GM23248 (cell line): ENCODE measurements around the gene SMARCA4. TPM values are rescaled to one million over a fixed set of nuclear protein-coding genes. Genes with fewer than 3 reads are reported as not detected.

ENCODE experiments used
- DNase-seq: peaks from one replicate; pipeline ENCODE4 v3.0.0-alpha.2; 2015
- H2AFZ ChIP-seq: fragments of 200-600 bp; sonication (generic); 2 replicates; pipeline ENCODE4 v1.6.1; 2016; ENCODE audit warnings: antibody characterized with exemption
- H3F3A ChIP-seq: fragments of 200-600 bp; sonication (generic); 2 replicates; pipeline ENCODE4 v1.6.1; 2016; ENCODE audit warnings: mild to moderate bottlenecking, antibody characterized with exemption, mixed run types; ENCODE audit not compliant: insufficient read depth
- H3K27ac ChIP-seq: fragments of 200-600 bp; sonication (generic); 2 replicates; pipeline ENCODE4 v1.5.1; 2016; ENCODE audit warnings: mild to moderate bottlenecking
- H3K27me3 ChIP-seq: fragments of 200-600 bp; sonication (generic); replicated peaks from 2 replicates; pipeline ENCODE4 v1.6.1; 2016; ENCODE audit warnings: mild to moderate bottlenecking; ENCODE audit not compliant: insufficient read depth
- H3K36me3 ChIP-seq: fragments of 200-600 bp; sonication (generic); 2 replicates; pipeline ENCODE4 v1.6.1; 2016; ENCODE audit warnings: low read depth, mild to moderate bottlenecking
- H3K4me1 ChIP-seq: fragments of 200-600 bp; sonication (generic); 2 replicates; pipeline ENCODE4 v1.6.1; 2016; ENCODE audit warnings: mild to moderate bottlenecking; ENCODE audit not compliant: insufficient read depth
- H3K4me2 ChIP-seq: fragments of 200-600 bp; sonication (generic); one replicate; pipeline ENCODE4 v1.6.1; 2016; ENCODE audit warnings: mild to moderate bottlenecking; ENCODE audit not compliant: unreplicated experiment
- H3K4me3 ChIP-seq: fragments of 200-600 bp; sonication (generic); 2 replicates; pipeline ENCODE4 v1.5.1; 2016; ENCODE audit warnings: mild to moderate bottlenecking
- H3K79me2 ChIP-seq: fragments of 200-600 bp; sonication (generic); 2 replicates; pipeline ENCODE4 v1.6.1; 2016; ENCODE audit warnings: mild to moderate bottlenecking; ENCODE audit not compliant: insufficient read depth
- H3K9ac ChIP-seq: fragments of 200-600 bp; sonication (generic); 2 replicates; pipeline ENCODE4 v1.6.1; 2016; ENCODE audit warnings: mild to moderate bottlenecking
- H3K9me2 ChIP-seq: fragments of 200-600 bp; sonication (generic); 2 replicates; pipeline ENCODE4 v1.6.1; 2016; ENCODE audit warnings: mixed run types, mild to moderate bottlenecking, moderate library complexity; ENCODE audit not compliant: insufficient read depth
- H3K9me3 ChIP-seq: fragments of 200-600 bp; sonication (generic); one replicate; pipeline ENCODE4 v1.6.1; 2017; ENCODE audit warnings: low read depth
- H4K20me1 ChIP-seq: fragments of 200-600 bp; sonication (generic); 2 replicates; pipeline ENCODE4 v1.6.0; 2016; ENCODE audit not compliant: insufficient read depth
- EZH2 ChIP-seq: fragments of 200-600 bp; sonication (generic); IDR thresholded peaks from 2 replicates; pipeline ENCODE4 v1.6.1; 2018; ENCODE audit warnings: antibody characterized with exemption, mild to moderate bottlenecking; ENCODE audit not compliant: insufficient read depth, poor library complexity, severe bottlenecking
- EZH2phosphoT487 ChIP-seq: fragments of 200-600 bp; sonication (generic); IDR thresholded peaks from 2 replicates; pipeline ENCODE4 v1.6.1; 2018; ENCODE audit warnings: antibody characterized with exemption, moderate library complexity, mild to moderate bottlenecking, low read depth; ENCODE audit not compliant: insufficient read depth
- WGBS, 2 experiments: methylation state at CpG; one replicate each; pipeline ENCODE4 v1.1.6; 2015 to 2017; ENCODE audit warnings: low lambda C conversion rate in 2 of 2, low coverage in 1 of 2; ENCODE audit errors: missing lambda C conversion rate in 2 of 2; 5-methylcytosine and 5-hydroxymethylcytosine counted together
- in situ Hi-C: fragments of 300-500 bp; cut with MboI; formaldehyde crosslinking; loops from 2 replicates; pipeline ENCODE4 v1.15.0; 2020
- polyA plus RNA-seq: library from polyadenylated mRNA; unstranded; fragments of >200 nt; fragmentation: Nextera tagmentation; extraction: Ambion mirVana; gene quantifications from 2 replicates; pipeline ENCODE4 v1.2.1, GENCODE V29; 2016
- total RNA-seq: library from RNA; depleted of rRNA; stranded (reverse); fragments of >200 nt; shearing (Covaris generic); gene quantifications from 2 replicates; pipeline ENCODE4 v1.2.3, GENCODE V29; 2014

Gene SMARCA4
- total and polyA plus RNA-seq, 2 experiments from 2014 or later = 37.1 to 44.0 TPM

- no peak for DNase-seq
- H3K9me3 ChIP-seq = no peaks in the 10 kb centered on the region
- H3K79me2 ChIP-seq = no peaks in the 10 kb centered on the region; the same call in 1 of the 2 replicates
- no peaks in the 10 kb centered on the region for H3K9me2 ChIP-seq
- no peak overlapping the region for H3K27ac ChIP-seq
- H3K9ac ChIP-seq = no peak overlapping the region
- 85 to 94% methylated on average over 6 of the region's 6 CpGs for WGBS, 2 experiments
- no peaks in the 10 kb centered on the region for H3K4me1 ChIP-seq
- no peak overlapping the region for H3K4me2 ChIP-seq
- no peaks in the 10 kb centered on the region for H3F3A ChIP-seq
- H4K20me1 ChIP-seq = no peaks in the 10 kb centered on the region
- TF ChIP-seq EZH2phosphoT487 (no peak), EZH2 (no peak)
- peaks cover 27% of the 10 kb centered on the region for H3K36me3 ChIP-seq
- in situ Hi-C loops = no loop called here
- no peak overlapping the region for H2AFZ ChIP-seq
- no peak overlapping the region for H3K4me3 ChIP-seq
- H3K27me3 ChIP-seq = no peaks in the 10 kb centered on the region
These were observed 37.3 kb downstream of the SMARCA4 start for GRCh38 chr19:10998045-10998533.

- H3K27me3 ChIP-seq = no peaks in the 10 kb centered on the region
- DNase-seq = no peak
- H3K4me1 ChIP-seq = no peaks in the 10 kb centered on the region
- peaks cover 31% of the 10 kb centered on the region for H3K36me3 ChIP-seq
- H3K79me2 ChIP-seq = no peaks in the 10 kb centered on the region; the same call in 1 of the 2 replicates
- H2AFZ ChIP-seq = no peak overlapping the region
- no peaks in the 10 kb centered on the region for H4K20me1 ChIP-seq
- H3K9me3 ChIP-seq = no peaks in the 10 kb centered on the region
- TF ChIP-seq EZH2 (no peak), EZH2phosphoT487 (no peak)
- 98% methylated on average over 7 of the region's 7 CpGs for WGBS, 2 experiments
- no peaks in the 10 kb centered on the region for H3F3A ChIP-seq
- in situ Hi-C loops = no loop called here
- no peaks in the 10 kb centered on the region for H3K9me2 ChIP-seq
- H3K4me3 ChIP-seq = no peak overlapping the region
- H3K27ac ChIP-seq = no peak overlapping the region
- no peak overlapping the region for H3K4me2 ChIP-seq
- H3K9ac ChIP-seq = no peak overlapping the region
These were observed 37.8 kb downstream of the SMARCA4 start for GRCh38 chr19:10998666-10999065.

DNA sequence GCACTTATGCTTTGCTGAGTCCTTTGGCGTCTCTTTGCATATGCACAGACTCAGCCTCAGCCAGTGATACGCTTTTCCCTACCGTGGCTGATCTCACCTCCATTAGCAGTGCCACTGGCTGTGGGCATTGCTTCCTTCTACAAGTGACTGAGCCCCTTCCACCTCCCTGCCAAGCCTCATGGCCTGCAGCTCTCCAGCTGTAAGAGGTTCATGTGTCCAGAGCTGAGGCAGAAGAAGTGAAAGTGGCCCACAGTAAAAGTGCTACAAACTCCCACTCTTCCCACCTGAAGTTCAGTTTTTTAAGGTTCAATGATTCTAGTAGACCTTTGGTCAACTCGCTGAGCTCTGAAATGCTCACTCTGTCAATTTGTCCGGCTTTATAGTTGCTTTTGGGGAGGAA, 44.7 kb downstream of the SMARCA4 start:
- no peaks in the 10 kb centered on the region for H4K20me1 ChIP-seq
- H2AFZ ChIP-seq = no peak overlapping the region
- H3K27ac ChIP-seq = no peak overlapping the region
- H3K79me2 ChIP-seq = no peaks in the 10 kb centered on the region
- H3K4me3 ChIP-seq = no peak overlapping the region
- H3K4me2 ChIP-seq = no peak overlapping the region
- H3K9me2 ChIP-seq = no peaks in the 10 kb centered on the region
- H3K9ac ChIP-seq = no peak overlapping the region
- H3K27me3 ChIP-seq = no peaks in the 10 kb centered on the region
- 90 to 95% methylated on average over 5 of the region's 5 CpGs for WGBS, 2 experiments
- no peaks in the 10 kb centered on the region for H3K4me1 ChIP-seq
- no peak for DNase-seq
- H3K9me3 ChIP-seq = no peaks in the 10 kb centered on the region
- H3K36me3 ChIP-seq = peaks cover 12% of the 10 kb centered on the region; the same call in 1 of the 2 replicates
- no peak for TF ChIP-seq EZH2phosphoT487
- TF ChIP-seq EZH2 = no peak
- in situ Hi-C loops = no loop called here
- no peaks in the 10 kb centered on the region for H3F3A ChIP-seq

DNA sequence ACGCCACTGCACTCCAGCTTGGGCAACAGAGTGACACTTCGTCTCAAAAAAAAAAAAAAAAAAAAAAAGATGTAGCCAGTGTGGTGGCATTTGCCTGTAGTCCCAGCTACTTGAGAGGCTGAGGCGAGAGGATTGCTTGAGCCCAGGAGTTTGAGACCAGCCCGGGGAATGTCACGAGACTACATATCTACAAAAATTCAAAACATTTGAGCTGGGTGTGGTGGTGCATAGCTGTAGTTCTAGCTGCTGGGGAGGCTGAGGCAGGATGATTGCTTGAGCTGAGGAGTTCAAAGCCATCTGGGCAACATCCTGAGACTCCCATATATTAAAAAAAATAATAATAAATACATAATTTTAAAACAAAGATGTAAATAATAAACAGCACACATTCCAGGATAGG, 46.6 kb downstream of the SMARCA4 start:
- H3K4me3 ChIP-seq = no peak overlapping the region
- no peaks in the 10 kb centered on the region for H3K79me2 ChIP-seq
- no peaks in the 10 kb centered on the region for H4K20me1 ChIP-seq
- 82 to 87% methylated on average over 4 to 5 of the region's 5 CpGs for WGBS, 2 experiments
- H3F3A ChIP-seq = no peaks in the 10 kb centered on the region
- H3K9me2 ChIP-seq = no peaks in the 10 kb centered on the region
- H3K9ac ChIP-seq = no peak overlapping the region
- H3K36me3 ChIP-seq = peaks cover 17% of the 10 kb centered on the region; the same call in 1 of the 2 replicates
- H3K4me1 ChIP-seq = no peaks in the 10 kb centered on the region
- H3K9me3 ChIP-seq = no peaks in the 10 kb centered on the region
- no peaks in the 10 kb centered on the region for H3K27me3 ChIP-seq
- H2AFZ ChIP-seq = no peak overlapping the region
- DNase-seq = no peak
- no peak overlapping the region for H3K27ac ChIP-seq
- no peak overlapping the region for H3K4me2 ChIP-seq
- in situ Hi-C loops = no loop called here
- TF ChIP-seq EZH2 = no peak
- no peak for TF ChIP-seq EZH2phosphoT487
